Measurements from ENCODE around the gene TBL2. TPM values are rescaled to one million over a fixed set of nuclear protein-coding genes. Genes with fewer than 3 reads are reported as not detected.

Gene TBL2, protein sequence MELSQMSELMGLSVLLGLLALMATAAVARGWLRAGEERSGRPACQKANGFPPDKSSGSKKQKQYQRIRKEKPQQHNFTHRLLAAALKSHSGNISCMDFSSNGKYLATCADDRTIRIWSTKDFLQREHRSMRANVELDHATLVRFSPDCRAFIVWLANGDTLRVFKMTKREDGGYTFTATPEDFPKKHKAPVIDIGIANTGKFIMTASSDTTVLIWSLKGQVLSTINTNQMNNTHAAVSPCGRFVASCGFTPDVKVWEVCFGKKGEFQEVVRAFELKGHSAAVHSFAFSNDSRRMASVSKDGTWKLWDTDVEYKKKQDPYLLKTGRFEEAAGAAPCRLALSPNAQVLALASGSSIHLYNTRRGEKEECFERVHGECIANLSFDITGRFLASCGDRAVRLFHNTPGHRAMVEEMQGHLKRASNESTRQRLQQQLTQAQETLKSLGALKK
- polyA plus RNA-seq (2011; rRNA removed), result 34.4 and 38.3 TPM in 2 replicates
- 42.1 and 53.3 TPM in 2 replicates for polyA plus RNA-seq (2012; cell fraction: cytosol; rRNA removed)
- polyA plus RNA-seq (2012; cell fraction: nucleus; rRNA removed), result 84.1 and 84.4 TPM in 2 replicates
- 41.8 to 46.4 TPM (median 45.9 TPM) in 3 replicates for polyA plus RNA-seq (2017; fragmentation: RNase III; extraction: RNeasy Plus Mini Kit Qiagen cat#74134 plus additional on column Dnase treatment)
- 82.8 and 88.0 TPM in 2 replicates for polyA minus RNA-seq (2011; rRNA and poly(A)+ RNA removed)

DNA sequence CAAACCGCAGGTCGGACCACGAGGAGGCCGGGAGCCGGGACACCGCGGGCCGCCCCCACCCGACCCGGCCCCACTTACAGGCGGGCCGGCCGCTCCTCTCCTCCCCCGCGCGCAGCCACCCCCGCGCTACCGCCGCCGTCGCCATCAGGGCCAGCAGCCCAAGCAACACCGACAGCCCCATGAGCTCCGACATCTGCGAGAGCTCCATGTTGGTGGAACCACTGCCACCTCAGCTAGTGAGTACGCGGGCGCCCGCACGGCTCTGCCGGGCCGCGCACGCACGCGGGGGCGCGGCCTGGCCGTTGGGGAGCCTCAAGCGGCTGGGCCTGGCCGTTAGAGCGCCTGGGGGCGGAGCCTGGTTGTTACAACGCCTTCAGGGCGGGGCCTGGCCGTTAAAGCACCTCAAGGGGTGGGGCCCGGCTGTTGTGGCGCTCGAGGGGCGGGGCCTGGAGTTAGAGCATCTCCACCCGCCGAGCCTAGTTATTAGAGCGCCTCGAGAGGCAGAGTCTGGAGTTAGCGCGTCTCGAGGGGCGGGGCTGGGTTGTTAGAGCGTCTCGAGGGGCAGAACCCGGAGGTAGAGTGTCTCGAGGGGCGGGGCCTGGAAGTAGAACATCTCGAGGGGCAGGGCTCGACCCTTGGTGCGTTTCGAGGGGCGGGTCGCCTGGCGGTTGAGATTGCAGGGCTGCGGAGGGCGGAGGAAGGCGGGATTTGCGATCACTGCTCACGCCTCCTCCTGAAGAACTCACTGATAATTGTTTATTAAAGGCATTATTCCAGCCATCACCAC lies at the start of gene TBL2:
TSS of gene TBL2 (minus strand) at position 238 of the 787 bp plus-strand sequence. CDS start at position 208, 30 bp downstream.
- no peaks in the 10 kb centered on the region for H3K9me3 ChIP-seq
- 1% methylated on average over 21 of the region's 75 CpGs for WGBS (ENCODE audit: missing lambda C conversion rate)
- H3K27ac ChIP-seq, result peak within 1 kb of the TSS; percentile 92 to 98
- DNase-seq (ENCODE audit: low read depth in 1 of 2, low spot score in 1 of 2), result peak; percentile 99
- H3K4me3 ChIP-seq, result peak within 1 kb of the TSS; percentile 82
- no peak for FAIRE-seq
- peaks cover 21% of the 10 kb centered on the region for H3K4me1 ChIP-seq
- ChIA-PET CTCF (interaction anchor here (1.0 to 11.1 kb wide), 4 partner anchors 13 to 156 kb away, joined by 3 to 79 read pairs (median 4); no protein-coding TSS in a partner anchor), POLR2A (interaction anchor here (0.5 to 2.2 kb wide), 10 partner anchors 9 to 1726 kb away, joined by 3 to 18 read pairs (median 4); partner anchors contain the start of genes ABHD11, BAZ1B and BCL7B)
- peak; percentile 94 to 96 for ATAC-seq
- peak within 1 kb of the TSS; percentile 96 for H3K4me2 ChIP-seq
- TF ChIP-seq PHF8 (IDR thresholded peaks at IDR 0.05; ENCODE audit: borderline replicate concordance, low read depth) (peak; percentile 98), ZNF302 (CRISPR knock-in tag; IDR thresholded peaks at IDR 0.05) (no peak), CHD2 (IDR thresholded peaks at IDR 0.05; ENCODE audit: low read length, partially characterized antibody) (no peak), HOXA7 (CRISPR knock-in tag; IDR thresholded peaks at IDR 0.05) (no peak), RCOR1 (IDR thresholded peaks at IDR 0.05; ENCODE audit: low read depth, low read length) (no peak), RAD21 (conservative IDR thresholded peaks at IDR 0.05 in 1 of 2, IDR thresholded peaks at IDR 0.05 in 1 of 2) (no peak), SREBF2 (IDR thresholded peaks at IDR 0.05) (no peak), JUN (IDR thresholded peaks at IDR 0.05) (peak; percentile 73 to 83; a peak in 4 of 5 replicates), NR3C1 (IDR thresholded peaks at IDR 0.05) (no peak), FOSL2 (IDR thresholded peaks at IDR 0.05) (no peak), FOSL2 (CRISPR knock-in tag; IDR thresholded peaks at IDR 0.05) (no peak), RARB (CRISPR knock-in tag; IDR thresholded peaks at IDR 0.05) (no peak), EHF (CRISPR knock-in tag; IDR thresholded peaks at IDR 0.05) (no peak), EP300 (IDR thresholded peaks at IDR 0.05) (no peak), ESRRA (IDR thresholded peaks at IDR 0.05; ENCODE audit: borderline replicate concordance, low read length) (no peak), TFCP2L1 (CRISPR knock-in tag; IDR thresholded peaks at IDR 0.05) (no peak), GATA3 (IDR thresholded peaks at IDR 0.05; ENCODE audit: borderline replicate concordance) (0 out of 2 replicates have a peak, but pooled peaks have one; percentile 13), BHLHE40 (IDR thresholded peaks at IDR 0.05; ENCODE audit: low read depth, low read length) (no peak), HOXB5 (CRISPR knock-in tag; IDR thresholded peaks at IDR 0.05) (no peak), POLR2A (IDR thresholded peaks at IDR 0.05; ENCODE audit: low read length) (peak; percentile 96), MAFK (IDR thresholded peaks at IDR 0.05; ENCODE audit: partially characterized antibody) (no peak)
- TF ChIP-seq, protein P1, sequence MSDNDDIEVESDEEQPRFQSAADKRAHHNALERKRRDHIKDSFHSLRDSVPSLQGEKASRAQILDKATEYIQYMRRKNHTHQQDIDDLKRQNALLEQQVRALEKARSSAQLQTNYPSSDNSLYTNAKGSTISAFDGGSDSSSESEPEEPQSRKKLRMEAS (IDR thresholded peaks at IDR 0.05), result peak; percentile 60
- TF ChIP-seq, protein P2, sequence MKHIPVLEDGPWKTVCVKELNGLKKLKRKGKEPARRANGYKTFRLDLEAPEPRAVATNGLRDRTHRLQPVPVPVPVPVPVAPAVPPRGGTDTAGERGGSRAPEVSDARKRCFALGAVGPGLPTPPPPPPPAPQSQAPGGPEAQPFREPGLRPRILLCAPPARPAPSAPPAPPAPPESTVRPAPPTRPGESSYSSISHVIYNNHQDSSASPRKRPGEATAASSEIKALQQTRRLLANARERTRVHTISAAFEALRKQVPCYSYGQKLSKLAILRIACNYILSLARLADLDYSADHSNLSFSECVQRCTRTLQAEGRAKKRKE (CRISPR knock-in tag; IDR thresholded peaks at IDR 0.05; ENCODE audit: low read depth), result peak; percentile 52; the same call in 1 of the 2 replicates
- TF ChIP-seq, protein P3, sequence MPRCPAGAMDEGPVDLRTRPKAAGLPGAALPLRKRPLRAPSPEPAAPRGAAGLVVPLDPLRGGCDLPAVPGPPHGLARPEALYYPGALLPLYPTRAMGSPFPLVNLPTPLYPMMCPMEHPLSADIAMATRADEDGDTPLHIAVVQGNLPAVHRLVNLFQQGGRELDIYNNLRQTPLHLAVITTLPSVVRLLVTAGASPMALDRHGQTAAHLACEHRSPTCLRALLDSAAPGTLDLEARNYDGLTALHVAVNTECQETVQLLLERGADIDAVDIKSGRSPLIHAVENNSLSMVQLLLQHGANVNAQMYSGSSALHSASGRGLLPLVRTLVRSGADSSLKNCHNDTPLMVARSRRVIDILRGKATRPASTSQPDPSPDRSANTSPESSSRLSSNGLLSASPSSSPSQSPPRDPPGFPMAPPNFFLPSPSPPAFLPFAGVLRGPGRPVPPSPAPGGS (IDR thresholded peaks at IDR 0.05), result peak; percentile 94
- TF ChIP-seq, protein P4, sequence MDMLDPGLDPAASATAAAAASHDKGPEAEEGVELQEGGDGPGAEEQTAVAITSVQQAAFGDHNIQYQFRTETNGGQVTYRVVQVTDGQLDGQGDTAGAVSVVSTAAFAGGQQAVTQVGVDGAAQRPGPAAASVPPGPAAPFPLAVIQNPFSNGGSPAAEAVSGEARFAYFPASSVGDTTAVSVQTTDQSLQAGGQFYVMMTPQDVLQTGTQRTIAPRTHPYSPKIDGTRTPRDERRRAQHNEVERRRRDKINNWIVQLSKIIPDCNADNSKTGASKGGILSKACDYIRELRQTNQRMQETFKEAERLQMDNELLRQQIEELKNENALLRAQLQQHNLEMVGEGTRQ (IDR thresholded peaks at IDR 0.05), result no peak
- TF ChIP-seq, protein P5, sequence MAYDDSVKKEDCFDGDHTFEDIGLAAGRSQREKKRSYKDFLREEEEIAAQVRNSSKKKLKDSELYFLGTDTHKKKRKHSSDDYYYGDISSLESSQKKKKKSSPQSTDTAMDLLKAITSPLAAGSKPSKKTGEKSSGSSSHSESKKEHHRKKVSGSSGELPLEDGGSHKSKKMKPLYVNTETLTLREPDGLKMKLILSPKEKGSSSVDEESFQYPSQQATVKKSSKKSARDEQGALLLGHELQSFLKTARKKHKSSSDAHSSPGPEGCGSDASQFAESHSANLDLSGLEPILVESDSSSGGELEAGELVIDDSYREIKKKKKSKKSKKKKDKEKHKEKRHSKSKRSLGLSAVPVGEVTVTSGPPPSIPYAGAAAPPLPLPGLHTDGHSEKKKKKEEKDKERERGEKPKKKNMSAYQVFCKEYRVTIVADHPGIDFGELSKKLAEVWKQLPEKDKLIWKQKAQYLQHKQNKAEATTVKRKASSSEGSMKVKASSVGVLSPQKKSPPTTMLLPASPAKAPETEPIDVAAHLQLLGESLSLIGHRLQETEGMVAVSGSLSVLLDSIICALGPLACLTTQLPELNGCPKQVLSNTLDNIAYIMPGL (CRISPR knock-in tag; IDR thresholded peaks at IDR 0.05; ENCODE audit: borderline replicate concordance), result 0 out of 2 replicates have a peak, but pooled peaks have one; percentile 25
- TF ChIP-seq, protein P6, sequence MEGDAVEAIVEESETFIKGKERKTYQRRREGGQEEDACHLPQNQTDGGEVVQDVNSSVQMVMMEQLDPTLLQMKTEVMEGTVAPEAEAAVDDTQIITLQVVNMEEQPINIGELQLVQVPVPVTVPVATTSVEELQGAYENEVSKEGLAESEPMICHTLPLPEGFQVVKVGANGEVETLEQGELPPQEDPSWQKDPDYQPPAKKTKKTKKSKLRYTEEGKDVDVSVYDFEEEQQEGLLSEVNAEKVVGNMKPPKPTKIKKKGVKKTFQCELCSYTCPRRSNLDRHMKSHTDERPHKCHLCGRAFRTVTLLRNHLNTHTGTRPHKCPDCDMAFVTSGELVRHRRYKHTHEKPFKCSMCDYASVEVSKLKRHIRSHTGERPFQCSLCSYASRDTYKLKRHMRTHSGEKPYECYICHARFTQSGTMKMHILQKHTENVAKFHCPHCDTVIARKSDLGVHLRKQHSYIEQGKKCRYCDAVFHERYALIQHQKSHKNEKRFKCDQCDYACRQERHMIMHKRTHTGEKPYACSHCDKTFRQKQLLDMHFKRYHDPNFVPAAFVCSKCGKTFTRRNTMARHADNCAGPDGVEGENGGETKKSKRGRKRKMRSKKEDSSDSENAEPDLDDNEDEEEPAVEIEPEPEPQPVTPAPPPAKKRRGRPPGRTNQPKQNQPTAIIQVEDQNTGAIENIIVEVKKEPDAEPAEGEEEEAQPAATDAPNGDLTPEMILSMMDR (IDR thresholded peaks at IDR 0.05), result no peak; the same call in 2 of the 3 replicates
- TF ChIP-seq, protein P7, sequence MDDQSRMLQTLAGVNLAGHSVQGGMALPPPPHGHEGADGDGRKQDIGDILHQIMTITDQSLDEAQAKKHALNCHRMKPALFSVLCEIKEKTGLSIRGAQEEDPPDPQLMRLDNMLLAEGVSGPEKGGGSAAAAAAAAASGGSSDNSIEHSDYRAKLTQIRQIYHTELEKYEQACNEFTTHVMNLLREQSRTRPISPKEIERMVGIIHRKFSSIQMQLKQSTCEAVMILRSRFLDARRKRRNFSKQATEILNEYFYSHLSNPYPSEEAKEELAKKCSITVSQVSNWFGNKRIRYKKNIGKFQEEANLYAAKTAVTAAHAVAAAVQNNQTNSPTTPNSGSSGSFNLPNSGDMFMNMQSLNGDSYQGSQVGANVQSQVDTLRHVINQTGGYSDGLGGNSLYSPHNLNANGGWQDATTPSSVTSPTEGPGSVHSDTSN (IDR thresholded peaks at IDR 0.05), result peak; percentile 35; the same call in 1 of the 2 replicates

Data from A549 (cell line).